WTC11 (cell line): Measurements from ENCODE around the gene AK2. TPM values are rescaled to one million over a fixed set of nuclear protein-coding genes. Genes with fewer than 3 reads are reported as not detected.
"Not testable (repeated sequence)": the region's sequence is repeated elsewhere in the genome, so short reads cannot be mapped to it uniquely, and the experiment has no call there.

ENCODE experiments used
- ATAC-seq: fragments of 200-7000 bp; cut with Tn5 transposase; 2 replicates; pipeline ENCODE4 v1.10.0; 2021; ENCODE audit warnings: mild to moderate bottlenecking, moderate library complexity
- CTCF ChIA-PET: fragments of 300-600 bp; sonication (Branson Sonifier 250); formaldehyde crosslinking; loops from one replicate; lab custom pipeline; 2021; ENCODE audit warnings: antibody characterized with exemption; lab: Charles Lee
- POLR2A ChIA-PET: fragments of 350-600 bp; sonication (Branson Sonifier 250); formaldehyde crosslinking; loops from one replicate; lab custom pipeline; 2021; ENCODE audit warnings: antibody characterized with exemption; lab: Charles Lee
- DNase-seq: peaks from one replicate; pipeline ENCODE4 v3.0.0; 2021; ENCODE audit warnings: low spot score
- H3K27ac Mint-ChIP-seq: 2 replicates; pipeline ENCODE4 v1.8.0; 2021; ENCODE audit warnings: mixed read lengths
- H3K27me3 Mint-ChIP-seq: 2 replicates; pipeline ENCODE4 v1.8.0; 2021; ENCODE audit warnings: low read depth, mild to moderate bottlenecking, moderate library complexity, mixed read lengths
- H3K36me3 Mint-ChIP-seq: 2 replicates; pipeline ENCODE4 v1.8.0; 2021; ENCODE audit warnings: mixed read lengths
- H3K4me1 Mint-ChIP-seq: 2 replicates; pipeline ENCODE4 v1.8.0; 2022; ENCODE audit warnings: mixed read lengths
- H3K4me3 Mint-ChIP-seq: 2 replicates; pipeline ENCODE4 v1.8.0; 2021; ENCODE audit warnings: mild to moderate bottlenecking, moderate library complexity, mixed read lengths
- H3K9me3 Mint-ChIP-seq: 2 replicates; pipeline ENCODE4 v1.8.0; 2021; ENCODE audit warnings: mixed read lengths
- ATF1 ChIP-seq: sonication (generic); formaldehyde crosslinking; IDR thresholded peaks from 2 replicates; pipeline ENCODE4 v1.8.1; 2023; ENCODE audit warnings: mild to moderate bottlenecking, moderate library complexity, missing genetic modification reagents
- ATF3 ChIP-seq: sonication (generic); formaldehyde crosslinking; conservative IDR thresholded peaks from 2 replicates; pipeline ENCODE4 v1.8.1; 2022; ENCODE audit warnings: mild to moderate bottlenecking, missing genetic modification reagents
- CREM ChIP-seq: sonication (generic); formaldehyde crosslinking; IDR thresholded peaks from 2 replicates; pipeline ENCODE4 v1.8.1; 2022; ENCODE audit warnings: mild to moderate bottlenecking, missing genetic modification reagents, moderate library complexity
- E2F5 ChIP-seq: sonication (generic); formaldehyde crosslinking; IDR thresholded peaks from 2 replicates; pipeline ENCODE4 v1.8.1; 2022; ENCODE audit warnings: mild to moderate bottlenecking, moderate library complexity, missing genetic modification reagents
- ELF4 ChIP-seq: sonication (generic); formaldehyde crosslinking; IDR thresholded peaks from 2 replicates; pipeline ENCODE4 v1.8.1; 2022; ENCODE audit warnings: low read depth, mild to moderate bottlenecking, moderate library complexity, missing genetic modification reagents
- ESRRA ChIP-seq: sonication (generic); formaldehyde crosslinking; IDR thresholded peaks from 2 replicates; pipeline ENCODE4 v1.8.1; 2022; ENCODE audit warnings: mild to moderate bottlenecking, missing genetic modification reagents, borderline replicate concordance
- FOXK1 ChIP-seq: sonication (generic); formaldehyde crosslinking; IDR thresholded peaks from 2 replicates; pipeline ENCODE4 v1.8.0; 2022; ENCODE audit warnings: mild to moderate bottlenecking, moderate library complexity, missing genetic modification reagents
- IRF1 ChIP-seq: sonication (generic); formaldehyde crosslinking; IDR thresholded peaks from 2 replicates; pipeline ENCODE4 v1.8.0; 2023; ENCODE audit warnings: missing genetic modification reagents
- MAX ChIP-seq: sonication (generic); formaldehyde crosslinking; IDR thresholded peaks from 2 replicates; pipeline ENCODE4 v1.8.0; 2022; ENCODE audit warnings: mild to moderate bottlenecking, missing genetic modification reagents
- PRRX2 ChIP-seq: fragments of 250-450 bp; sonication (Bioruptor Pico); IDR thresholded peaks from 2 replicates; pipeline ENCODE4 v1.8.0; 2021; ENCODE audit warnings: mild to moderate bottlenecking
- SP1 ChIP-seq: sonication (generic); formaldehyde crosslinking; conservative IDR thresholded peaks from 2 replicates; pipeline ENCODE4 v1.8.1; 2022; ENCODE audit warnings: missing genetic modification reagents
- TEAD1 ChIP-seq: sonication (generic); formaldehyde crosslinking; IDR thresholded peaks from 2 replicates; pipeline ENCODE4 v1.8.0; 2022; ENCODE audit warnings: mild to moderate bottlenecking, missing genetic modification reagents
- ZBTB21 ChIP-seq: sonication (generic); formaldehyde crosslinking; IDR thresholded peaks from 2 replicates; pipeline ENCODE4 v1.8.1; 2023; ENCODE audit warnings: mild to moderate bottlenecking, missing genetic modification reagents, borderline replicate concordance
- ZBTB43 ChIP-seq: sonication (generic); formaldehyde crosslinking; IDR thresholded peaks from 2 replicates; pipeline ENCODE4 v1.8.1; 2023; ENCODE audit warnings: mild to moderate bottlenecking, missing genetic modification reagents
- ZNF121 ChIP-seq: sonication (generic); formaldehyde crosslinking; IDR thresholded peaks from 2 replicates; pipeline ENCODE4 v1.8.0; 2023; ENCODE audit warnings: missing genetic modification reagents
- ZNF317 ChIP-seq: sonication (generic); formaldehyde crosslinking; IDR thresholded peaks from 2 replicates; pipeline ENCODE4 v1.8.1; 2023; ENCODE audit warnings: low read depth, mild to moderate bottlenecking, moderate library complexity, missing genetic modification reagents, borderline replicate concordance
- ZNF423 ChIP-seq: fragments of 250-450 bp; sonication (Bioruptor Pico); IDR thresholded peaks from 2 replicates; pipeline ENCODE4 v2.1.2; 2022; ENCODE audit warnings: mild to moderate bottlenecking, moderate library complexity
- total RNA-seq: library from RNA; stranded (reverse); gene quantifications from 3 replicates; pipeline ENCODE4 v1.2.3, GENCODE V29; 2021
- TF ChIP-seq, protein P1 (sequence below): sonication (generic); formaldehyde crosslinking; IDR thresholded peaks from 2 replicates; pipeline ENCODE4 v1.8.1; 2023; ENCODE audit warnings: mild to moderate bottlenecking, moderate library complexity, missing genetic modification reagents

AK2 gene
- total RNA-seq, 1 experiment from 2014 or later, result 124 TPM

- ChIA-PET CTCF (no interaction called here), POLR2A (no interaction called here)
- Mint-ChIP-seq H3K36me3 (peaks cover 10% of the 10 kb centered on the region), H3K27me3 (peaks cover 18% of the 10 kb centered on the region), H3K27ac (no peak overlapping the region), H3K4me3 (no peak overlapping the region), H3K9me3 (0 out of 2 replicates have a peak, but pooled peaks cover 3% of the 10 kb centered on the region), H3K4me1 (peaks cover 49% of the 10 kb centered on the region)
- no peak for TF ChIP-seq IRF1 (CRISPR knock-in tag)
- peak; percentile 78; the same call in 1 of the 2 replicates for TF ChIP-seq ZNF121 (CRISPR knock-in tag)
- ATAC-seq (no peak), DNase-seq (no peak)
Measured at GRCh38 chr1:32978854-32979253, 57.8 kb downstream of the AK2 start.

- ChIA-PET POLR2A (interaction anchor here (0.8 kb wide), 1 partner anchor 13 kb away, joined by 5 read pairs; the partner anchor contains the start of gene RNF19B), CTCF (interaction anchor here (1.3 kb wide), 1 partner anchor 85 kb away, joined by 3 read pairs; no protein-coding TSS in a partner anchor)
- TF ChIP-seq CREM (CRISPR knock-in tag) (no peak), ATF1 (CRISPR knock-in tag) (no peak), ESRRA (no peak), ZBTB21 (CRISPR knock-in tag) (no peak), SP1 (CRISPR knock-in tag) (no peak), PRRX2 (CRISPR knock-in tag) (no peak), ZNF317 (CRISPR knock-in tag) (no peak)
- H3K36me3 Mint-ChIP-seq, result peaks cover 10% of the 10 kb centered on the region
- no peak for ATAC-seq
- DNase-seq, result no peak
- H3K27ac Mint-ChIP-seq, result no peak overlapping the region
- peaks cover 19% of the 10 kb centered on the region for H3K27me3 Mint-ChIP-seq
- 0 out of 2 replicates have a peak, but pooled peaks cover 3% of the 10 kb centered on the region for H3K9me3 Mint-ChIP-seq
- peaks cover 36% of the 10 kb centered on the region for H3K4me1 Mint-ChIP-seq
- H3K4me3 Mint-ChIP-seq, result no peak overlapping the region
Measured at GRCh38 chr1:32977546-32978087, 59.1 kb downstream of the AK2 start.

- peaks cover 45% of the 10 kb centered on the region for H3K27me3 Mint-ChIP-seq
- H3K27ac Mint-ChIP-seq, CTCF ChIA-PET, H3K9me3 Mint-ChIP-seq, ATAC-seq, DNase-seq, POLR2A ChIA-PET, H3K4me3 Mint-ChIP-seq: not testable (repeated sequence)
- H3K4me1 Mint-ChIP-seq, result peaks cover 21% of the 10 kb centered on the region
- peaks cover 10% of the 10 kb centered on the region for H3K36me3 Mint-ChIP-seq
Measured at GRCh38 chr1:32975055-32975454, 61.6 kb downstream of the AK2 start.

GRCh38 chr1:32973458-32973857 lies 63.2 kb downstream of the AK2 start:
- DNase-seq, result not testable (repeated sequence)

DNA sequence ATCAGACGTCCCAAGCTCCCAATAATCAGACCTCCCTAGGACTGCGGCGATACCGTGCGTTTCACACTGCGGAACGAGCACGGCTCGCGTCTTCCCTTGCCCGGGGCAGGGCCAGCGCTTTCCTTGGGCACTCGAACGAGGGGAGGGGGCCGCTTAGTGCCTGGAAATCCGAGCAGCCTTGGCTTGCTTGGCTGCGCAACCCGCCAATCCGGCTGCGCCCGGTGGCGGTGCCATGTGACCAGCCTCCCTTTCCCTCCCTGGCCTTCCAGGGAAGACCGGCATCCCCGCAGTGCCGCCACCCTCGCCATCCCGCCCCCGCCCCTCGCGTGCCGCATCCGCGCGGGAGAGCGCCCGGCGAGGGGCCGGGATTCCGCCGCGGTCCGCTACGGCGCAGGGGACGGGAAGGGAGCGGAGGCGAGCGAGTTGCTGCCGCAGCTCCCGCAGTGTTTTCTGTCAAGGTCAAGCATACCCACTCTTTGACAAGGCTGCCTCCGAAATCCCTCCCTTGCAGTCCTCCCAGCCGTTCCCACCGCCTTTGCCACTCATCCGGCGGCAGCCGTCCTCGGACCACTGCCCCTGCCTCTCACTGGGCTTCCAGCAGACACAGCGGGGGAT lies 63.8 kb downstream of the AK2 start:
- Mint-ChIP-seq H3K36me3 (peaks cover 10% of the 10 kb centered on the region), H3K4me1 (peaks cover 13% of the 10 kb centered on the region), H3K9me3 (0 out of 2 replicates have a peak, but pooled peaks cover 3% of the 10 kb centered on the region), H3K27me3 (peaks cover 60% of the 10 kb centered on the region), H3K27ac (no peak overlapping the region), H3K4me3 (peak overlapping the region; percentile 69)
- CTCF ChIA-PET, result interaction anchor here (1.1 to 1.3 kb wide), 2 partner anchors 40 to 97 kb away, joined by 3 to 6 read pairs; no protein-coding TSS in a partner anchor
- POLR2A ChIA-PET, result interaction anchor here (0.8 to 1.3 kb wide), 2 partner anchors 9 to 16 kb away, joined by 6 to 7 read pairs; partner anchors contain the start of gene RNF19B
- ATAC-seq (peak; percentile 98), DNase-seq (peak; percentile 80)
- TF ChIP-seq FOXK1, result peak; percentile 69; the same call in 1 of the 2 replicates
- TF ChIP-seq ELF4 (CRISPR knock-in tag), result no peak
- 0 out of 2 replicates have a peak, but pooled peaks have one; percentile 66 for TF ChIP-seq ZBTB43 (CRISPR knock-in tag)
- TF ChIP-seq MAX (CRISPR knock-in tag), result peak; percentile 79; the same call in 1 of the 2 replicates
- no peak for TF ChIP-seq ATF3 (CRISPR knock-in tag)
- TF ChIP-seq E2F5 (CRISPR knock-in tag), result peak; percentile 77
- no peak for TF ChIP-seq TEAD1 (CRISPR knock-in tag)
- no peak for TF ChIP-seq ZNF423 (CRISPR knock-in tag)
- TF ChIP-seq, protein P1, sequence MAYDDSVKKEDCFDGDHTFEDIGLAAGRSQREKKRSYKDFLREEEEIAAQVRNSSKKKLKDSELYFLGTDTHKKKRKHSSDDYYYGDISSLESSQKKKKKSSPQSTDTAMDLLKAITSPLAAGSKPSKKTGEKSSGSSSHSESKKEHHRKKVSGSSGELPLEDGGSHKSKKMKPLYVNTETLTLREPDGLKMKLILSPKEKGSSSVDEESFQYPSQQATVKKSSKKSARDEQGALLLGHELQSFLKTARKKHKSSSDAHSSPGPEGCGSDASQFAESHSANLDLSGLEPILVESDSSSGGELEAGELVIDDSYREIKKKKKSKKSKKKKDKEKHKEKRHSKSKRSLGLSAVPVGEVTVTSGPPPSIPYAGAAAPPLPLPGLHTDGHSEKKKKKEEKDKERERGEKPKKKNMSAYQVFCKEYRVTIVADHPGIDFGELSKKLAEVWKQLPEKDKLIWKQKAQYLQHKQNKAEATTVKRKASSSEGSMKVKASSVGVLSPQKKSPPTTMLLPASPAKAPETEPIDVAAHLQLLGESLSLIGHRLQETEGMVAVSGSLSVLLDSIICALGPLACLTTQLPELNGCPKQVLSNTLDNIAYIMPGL, result peak; percentile 58; the same call in 1 of the 2 replicates

More at GRCh38 chr1:32973458-32973857, 63.2 kb downstream of the AK2 start:
- ATAC-seq, H3K9me3 Mint-ChIP-seq, CTCF ChIA-PET, H3K27ac Mint-ChIP-seq, H3K4me3 Mint-ChIP-seq: not testable (repeated sequence)
- peaks cover 10% of the 10 kb centered on the region for H3K36me3 Mint-ChIP-seq
- H3K4me1 Mint-ChIP-seq, result peaks cover 15% of the 10 kb centered on the region
- POLR2A ChIA-PET, result interaction anchor here (0.8 kb wide), 1 partner anchor 16 kb away, joined by 6 read pairs; no protein-coding TSS in a partner anchor
- peaks cover 54% of the 10 kb centered on the region for H3K27me3 Mint-ChIP-seq
